ENCODE results near the gene TP73.

Gene TP73

DNA sequence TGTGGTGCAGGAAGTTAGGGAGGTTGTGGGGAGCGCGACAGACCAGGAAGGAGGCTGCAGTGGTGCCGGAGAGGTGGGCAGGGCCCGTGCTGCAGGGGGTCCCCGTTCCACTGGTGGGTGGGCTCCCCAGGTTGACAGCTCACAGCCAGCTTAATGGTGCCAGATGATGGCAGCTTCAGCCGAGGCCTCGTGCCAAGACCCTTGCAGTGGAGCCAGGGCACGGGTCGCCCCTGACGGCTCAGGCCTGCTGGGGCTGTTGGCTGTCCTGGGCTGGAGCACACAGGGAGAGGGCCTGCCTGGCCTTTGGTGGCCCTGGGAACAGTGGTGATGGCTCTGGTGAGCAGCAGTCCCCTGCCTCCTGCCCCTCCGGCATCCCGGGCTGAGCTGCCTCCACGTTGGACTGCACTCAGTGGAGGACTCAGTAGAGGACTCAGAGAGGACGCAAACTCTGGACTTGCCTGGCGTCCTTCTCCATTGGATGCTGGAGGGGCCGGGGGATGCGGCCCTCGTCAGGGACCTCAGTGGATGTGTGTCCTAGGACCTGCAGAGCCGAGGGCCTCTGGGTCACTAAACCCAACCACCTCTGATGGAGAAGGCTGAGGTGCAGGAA lies 53.1 kb downstream of the TP73 start:
- DNase-seq (ENCODE audit: low read depth in 1 of 2, low spot score in 1 of 2), result no peak

DNA sequence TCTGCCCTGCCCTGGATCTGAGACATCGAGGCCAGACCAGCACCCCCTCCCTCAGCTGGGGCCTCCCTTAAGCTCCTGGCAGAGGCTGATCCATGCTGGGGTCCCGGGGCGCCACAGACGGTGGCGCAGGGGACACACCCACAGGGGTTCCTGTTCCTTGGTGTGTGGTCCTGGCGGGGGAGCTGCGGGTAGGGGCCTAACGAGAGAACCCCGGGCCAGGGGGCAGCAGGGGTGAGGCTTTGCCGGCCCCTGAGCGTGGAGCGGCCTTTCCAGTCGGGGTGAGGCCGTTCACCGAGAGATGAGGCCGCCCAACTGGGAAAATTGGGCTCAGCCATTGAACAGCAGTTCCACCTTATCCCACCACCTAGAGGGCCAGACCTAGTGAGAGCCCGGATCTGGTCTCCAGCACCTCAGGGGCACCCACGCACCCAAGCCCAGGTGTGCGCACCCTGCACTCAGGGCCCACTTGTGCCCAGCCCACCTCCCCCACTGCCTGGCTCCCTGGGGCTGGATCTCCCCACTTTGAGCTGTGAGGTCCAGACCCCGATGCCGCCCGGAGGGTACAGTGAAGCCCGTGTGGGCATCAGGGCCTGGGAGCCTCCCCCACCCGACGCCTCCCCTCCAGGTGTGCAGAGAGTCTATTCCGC lies 54.5 kb downstream of the TP73 start:
- DNase-seq (ENCODE audit: low read depth in 1 of 2, low spot score in 1 of 2), result no peak

DNA sequence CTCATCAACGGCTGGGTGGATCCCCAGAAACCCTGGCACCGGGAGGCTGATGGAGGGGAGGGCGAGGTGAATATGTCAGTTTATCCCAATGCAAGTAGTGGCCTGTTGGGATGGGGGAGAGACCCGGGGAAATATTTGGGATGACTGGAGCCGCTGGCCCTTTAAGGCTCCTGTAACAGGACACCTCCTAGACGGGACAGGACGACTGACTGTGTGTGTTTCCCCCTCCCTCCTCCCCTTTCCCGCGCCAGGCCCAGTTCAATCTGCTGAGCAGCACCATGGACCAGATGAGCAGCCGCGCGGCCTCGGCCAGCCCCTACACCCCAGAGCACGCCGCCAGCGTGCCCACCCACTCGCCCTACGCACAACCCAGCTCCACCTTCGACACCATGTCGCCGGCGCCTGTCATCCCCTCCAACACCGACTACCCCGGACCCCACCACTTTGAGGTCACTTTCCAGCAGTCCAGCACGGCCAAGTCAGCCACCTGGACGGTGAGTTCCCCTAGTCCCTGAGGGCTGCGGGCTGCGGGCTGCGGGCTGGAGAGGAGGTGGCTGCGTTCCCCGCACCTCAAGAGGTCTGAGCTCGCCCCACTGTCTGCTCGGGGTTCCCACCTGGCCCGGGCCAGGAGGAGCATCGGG lies 55.1 kb downstream of the TP73 start:
- no peak for DNase-seq (ENCODE audit: low read depth in 1 of 2, low spot score in 1 of 2)

DNA sequence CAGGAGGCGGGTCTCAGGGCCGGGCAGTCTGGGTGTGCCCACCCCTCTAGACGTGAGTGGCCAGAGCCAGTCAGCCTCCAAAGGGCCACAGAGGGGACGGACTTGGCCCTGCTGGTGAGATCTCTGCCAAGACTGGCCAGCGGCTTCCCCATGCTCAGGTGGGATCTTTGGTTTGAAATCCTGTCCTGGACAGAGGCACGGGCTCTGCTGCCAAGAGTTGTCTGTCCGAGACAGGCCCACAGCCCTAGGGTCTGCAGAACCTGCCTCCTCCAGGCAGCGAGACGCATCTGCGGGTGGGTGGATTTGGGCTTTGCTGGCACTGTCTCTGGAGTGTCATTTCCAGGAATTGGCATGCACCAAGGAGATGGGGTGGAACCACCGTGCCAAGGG lies 55.6 kb downstream of the TP73 start:
- no peak for DNase-seq (ENCODE audit: low read depth in 1 of 2, low spot score in 1 of 2)

DNA sequence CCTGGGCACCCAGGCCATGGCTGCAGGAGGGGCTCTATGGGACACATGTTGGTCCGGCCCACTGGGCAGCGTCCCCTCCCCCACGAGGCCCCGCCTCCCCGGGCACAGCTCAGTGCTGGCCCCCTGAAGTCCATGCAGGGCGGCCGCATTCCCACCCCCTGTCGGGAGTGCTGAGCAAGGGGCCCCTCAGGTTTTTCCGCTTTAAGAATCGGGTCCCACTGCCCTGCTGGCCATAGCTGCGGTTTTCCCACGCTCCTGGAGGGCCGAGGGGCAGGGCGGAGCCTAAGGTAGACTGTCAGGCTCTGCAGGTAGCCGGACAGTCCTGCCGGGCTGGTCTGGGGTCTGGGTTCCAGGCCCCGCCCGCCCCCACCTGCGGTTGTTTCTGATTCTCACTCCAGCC lies 56.5 kb downstream of the TP73 start:
- no peak for DNase-seq (ENCODE audit: low read depth in 1 of 2, low spot score in 1 of 2)

DNA sequence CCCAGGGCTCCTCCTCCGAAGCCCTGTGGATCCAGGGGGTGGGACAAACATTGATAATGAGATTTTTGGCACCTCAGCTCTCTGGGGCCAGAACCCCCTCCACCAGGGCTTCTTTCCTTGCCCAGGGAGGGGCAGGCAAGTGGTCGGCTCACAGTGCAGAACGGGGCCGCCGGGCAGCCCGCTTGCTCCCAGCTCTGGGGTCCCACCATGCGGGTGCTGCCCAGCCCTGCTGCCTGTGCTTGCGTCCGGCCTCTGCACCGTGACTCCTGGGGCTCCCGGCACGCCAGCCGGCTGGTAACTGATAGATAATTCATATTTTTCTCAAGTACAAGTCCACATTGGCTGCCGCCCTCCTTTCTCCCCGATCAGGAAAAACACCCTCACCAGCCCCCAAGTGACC lies 57.9 kb downstream of the TP73 start:
- DNase-seq (ENCODE audit: low read depth in 1 of 2, low spot score in 1 of 2), result no peak

DNA sequence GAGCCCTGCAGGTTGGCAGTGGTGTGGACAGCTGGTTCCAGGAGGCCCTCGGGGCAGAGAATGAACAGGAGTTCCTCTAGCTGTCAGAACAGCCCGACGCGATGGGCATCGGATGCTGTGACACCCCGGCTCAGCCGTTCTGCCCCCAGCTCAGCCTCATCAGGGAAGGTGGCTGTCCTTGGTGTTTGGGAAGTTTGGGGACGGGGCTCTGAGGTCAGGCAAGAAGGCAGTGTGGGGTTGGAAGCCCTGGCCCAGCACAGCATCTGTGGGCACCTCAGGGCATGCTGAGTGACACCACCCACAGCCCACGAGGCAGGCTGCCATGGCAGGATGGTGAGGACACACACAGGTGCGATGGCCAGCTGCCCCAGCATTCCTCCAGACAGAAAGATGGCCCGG lies 59.1 kb downstream of the TP73 start:
- DNase-seq (ENCODE audit: low read depth in 1 of 2, low spot score in 1 of 2), result no peak

DNA sequence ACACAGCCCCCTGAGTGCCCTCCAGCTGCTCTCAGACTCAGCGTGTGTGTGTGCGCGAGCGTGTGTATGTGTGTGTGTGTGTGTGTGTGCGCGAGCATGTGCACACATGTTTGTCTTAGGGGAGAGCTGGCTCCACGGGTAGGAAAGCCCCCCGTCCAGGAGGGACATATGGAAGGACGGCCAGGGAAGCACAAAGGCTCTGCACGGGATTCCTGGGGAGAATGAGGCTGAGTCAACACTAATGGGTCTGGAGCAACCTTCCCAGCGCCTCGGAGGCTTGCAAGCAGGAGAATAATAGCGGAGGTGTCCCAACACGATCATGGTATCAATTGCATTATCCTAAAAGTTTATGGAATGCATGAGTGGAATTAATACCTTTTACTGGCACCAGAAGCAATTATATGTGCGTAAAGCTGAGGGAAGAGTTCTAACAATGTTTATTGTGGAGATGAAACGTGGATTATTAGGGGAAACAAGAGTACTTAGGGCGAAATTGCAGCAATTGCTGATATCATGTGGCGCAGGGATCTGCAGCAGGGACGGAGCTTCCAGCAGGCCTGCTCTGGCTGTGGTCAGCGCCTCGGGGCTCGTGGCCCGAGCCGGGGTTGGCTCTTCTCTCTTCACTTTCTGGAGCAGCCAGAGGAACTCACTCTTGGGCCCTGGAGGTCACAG lies 59.6 kb downstream of the TP73 start:
- no peak for DNase-seq (ENCODE audit: low read depth in 1 of 2, low spot score in 1 of 2)

DNA sequence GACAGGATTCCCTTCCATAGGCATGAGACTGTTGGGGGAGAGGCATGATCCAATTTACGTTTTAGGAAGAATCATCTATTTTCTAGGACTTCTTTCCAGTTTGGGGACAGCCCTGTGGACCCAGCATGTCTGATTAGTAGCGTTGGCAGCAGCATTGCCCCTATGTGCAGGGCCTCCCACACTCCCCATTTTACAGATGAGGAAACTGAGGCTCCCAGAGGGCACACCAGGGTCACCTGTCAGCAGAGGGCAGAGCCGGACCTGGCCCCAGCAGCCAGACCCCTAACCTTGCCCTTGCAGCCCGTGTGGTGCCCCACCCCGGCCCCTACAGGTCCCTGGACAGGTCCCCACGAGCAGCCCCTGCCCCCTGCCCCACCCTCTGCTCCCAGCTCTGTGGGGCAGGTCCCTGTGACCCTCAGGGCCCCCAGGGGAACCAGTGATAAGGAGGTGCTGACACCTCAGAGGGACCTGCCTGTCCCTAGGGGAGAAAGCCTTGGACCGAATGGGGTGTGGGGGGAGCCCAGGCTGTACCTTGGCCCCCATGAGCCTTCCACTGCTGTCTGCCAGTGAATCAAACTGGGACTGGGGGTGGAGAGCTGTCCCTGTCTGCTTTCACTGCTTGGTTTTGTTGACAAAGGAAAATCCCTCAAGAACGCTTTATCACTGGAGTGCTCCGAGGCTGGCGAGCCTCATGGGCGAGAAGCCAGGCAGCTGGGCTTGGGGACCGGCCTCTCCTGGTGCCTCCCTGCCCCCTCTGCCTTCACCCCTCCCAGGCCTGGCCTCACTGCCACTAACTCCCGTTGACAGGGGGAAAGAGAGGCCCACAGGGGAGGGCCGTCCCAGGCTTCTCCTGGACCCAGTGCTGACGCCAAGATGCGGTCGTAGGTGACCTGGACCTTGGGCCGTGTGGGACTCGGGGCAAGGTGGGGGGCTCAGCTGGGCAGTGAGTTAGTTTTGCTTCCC lies 60.5 kb downstream of the TP73 start:
- no peak for DNase-seq (ENCODE audit: low read depth in 1 of 2, low spot score in 1 of 2)

DNA sequence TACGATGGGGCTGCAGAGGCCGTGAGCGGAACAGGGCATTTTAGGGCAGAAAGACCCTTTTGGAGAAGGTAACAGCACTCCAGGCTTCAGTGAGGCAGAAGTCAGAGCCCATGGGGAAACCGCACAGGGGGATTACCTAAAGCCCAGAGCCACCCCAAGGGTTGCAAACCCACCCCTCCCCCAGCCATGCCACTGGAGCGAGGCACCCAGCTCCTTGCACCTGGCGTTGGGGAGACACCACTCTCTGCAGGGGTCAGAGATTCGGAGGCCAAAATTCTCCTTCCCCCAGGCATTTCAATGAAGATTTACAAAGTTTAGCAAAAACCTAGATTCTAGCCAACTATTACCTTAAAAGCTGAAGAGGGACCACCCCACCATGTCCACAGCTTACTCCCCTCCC lies 61.5 kb downstream of the TP73 start:
- DNase-seq (ENCODE audit: low read depth in 1 of 2, low spot score in 1 of 2), result no peak

DNA sequence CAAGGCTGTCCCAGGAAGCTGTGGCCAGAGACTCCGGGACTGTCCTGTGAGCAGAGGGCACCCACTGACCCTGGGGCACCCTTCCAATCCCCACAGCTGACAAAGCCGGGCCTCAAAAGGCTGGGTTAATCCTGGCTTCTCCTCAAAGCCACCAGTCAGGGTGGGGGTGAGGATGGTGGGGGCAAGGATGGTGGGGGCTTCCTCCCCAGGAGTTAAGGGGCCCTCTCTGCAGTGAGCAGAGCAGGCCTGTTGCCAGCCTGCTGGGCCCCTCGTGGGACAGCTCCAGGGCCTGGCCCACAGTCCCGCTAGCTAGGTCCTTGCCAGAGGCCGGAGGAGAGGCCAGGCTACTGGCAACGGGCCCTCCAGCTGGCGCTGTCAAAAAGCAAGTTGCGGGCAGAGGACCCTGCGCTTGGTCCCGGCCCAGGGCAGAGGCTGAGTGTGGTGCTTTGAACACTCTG lies 62.0 kb downstream of the TP73 start:
- no peak for DNase-seq (ENCODE audit: low read depth in 1 of 2, low spot score in 1 of 2)

DNA sequence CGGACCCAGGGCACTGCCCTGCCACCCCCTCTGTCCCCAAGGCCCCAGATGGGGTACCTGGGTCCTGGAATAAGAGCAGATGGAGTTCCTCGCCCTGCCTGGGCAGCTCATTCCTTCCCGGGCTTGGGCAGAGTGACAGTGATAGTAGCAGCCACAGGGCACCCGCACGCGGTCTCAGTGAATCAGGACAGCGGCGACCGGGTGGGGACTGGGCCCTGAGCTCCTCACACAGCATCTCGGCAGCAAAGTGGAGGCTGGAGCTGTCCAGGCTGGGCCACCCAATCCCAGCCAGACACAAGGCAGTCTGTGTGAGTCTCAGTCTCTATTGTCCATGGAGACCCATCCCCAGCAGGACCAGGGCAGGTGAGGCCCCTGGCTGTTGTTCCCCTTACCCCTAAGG lies 62.5 kb downstream of the TP73 start:
- DNase-seq (ENCODE audit: low read depth in 1 of 2, low spot score in 1 of 2), result no peak

DNA sequence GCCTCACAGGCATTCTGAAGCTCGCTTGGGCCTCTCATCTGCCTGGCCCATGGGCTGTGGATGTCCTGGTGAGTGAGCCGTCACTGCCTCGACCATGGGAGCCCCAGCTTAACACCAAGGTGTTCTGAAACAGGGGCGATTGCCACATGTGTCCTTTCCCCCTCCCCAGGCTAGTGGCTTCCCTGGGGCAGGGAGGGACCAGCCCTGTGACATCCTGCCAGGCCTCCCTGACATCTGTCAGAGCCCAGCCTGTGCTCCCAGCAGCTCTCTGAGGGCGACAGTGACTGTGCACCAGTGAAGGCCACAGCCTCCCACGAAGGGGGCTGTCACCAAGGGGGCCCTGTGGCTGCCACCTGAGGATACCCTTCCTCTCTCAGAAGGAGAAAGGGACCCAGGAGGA lies 64.0 kb downstream of the TP73 start:
- no peak for DNase-seq (ENCODE audit: low read depth in 1 of 2, low spot score in 1 of 2)

DNA sequence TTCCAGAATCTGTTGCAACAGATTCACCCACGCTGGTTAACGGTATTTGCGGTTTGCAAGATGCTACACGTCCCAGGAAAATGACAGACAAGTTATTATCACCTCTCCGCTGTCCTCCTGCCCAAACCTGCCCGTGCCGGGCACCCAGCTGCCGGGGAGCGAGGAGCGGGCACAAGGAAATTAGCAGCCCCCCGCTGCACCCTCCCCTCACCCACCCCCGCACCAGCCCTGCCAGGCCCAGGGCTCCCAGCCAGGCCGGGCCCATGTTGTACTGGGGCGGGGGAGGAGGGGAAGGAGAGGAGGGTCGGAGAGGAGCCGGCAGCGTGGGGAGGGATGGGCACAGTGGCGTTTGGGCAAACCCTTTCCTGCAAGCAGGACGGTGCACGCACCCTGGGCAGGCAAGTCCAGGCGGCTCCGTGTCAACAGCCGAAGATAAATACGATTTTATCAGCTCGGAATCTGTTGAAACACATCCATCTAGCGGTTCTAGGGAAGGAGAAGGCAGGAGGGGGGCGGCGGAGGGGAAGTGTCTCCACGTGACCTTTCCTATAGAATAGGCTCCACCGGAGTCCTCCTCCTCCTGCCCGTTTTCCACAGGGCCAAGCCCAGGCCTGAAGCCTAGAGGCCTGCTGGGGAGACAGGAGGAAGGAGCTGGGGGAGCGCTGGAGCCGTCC lies 64.9 kb downstream of the TP73 start:
- no peak for DNase-seq (ENCODE audit: low read depth in 1 of 2, low spot score in 1 of 2)

DNA sequence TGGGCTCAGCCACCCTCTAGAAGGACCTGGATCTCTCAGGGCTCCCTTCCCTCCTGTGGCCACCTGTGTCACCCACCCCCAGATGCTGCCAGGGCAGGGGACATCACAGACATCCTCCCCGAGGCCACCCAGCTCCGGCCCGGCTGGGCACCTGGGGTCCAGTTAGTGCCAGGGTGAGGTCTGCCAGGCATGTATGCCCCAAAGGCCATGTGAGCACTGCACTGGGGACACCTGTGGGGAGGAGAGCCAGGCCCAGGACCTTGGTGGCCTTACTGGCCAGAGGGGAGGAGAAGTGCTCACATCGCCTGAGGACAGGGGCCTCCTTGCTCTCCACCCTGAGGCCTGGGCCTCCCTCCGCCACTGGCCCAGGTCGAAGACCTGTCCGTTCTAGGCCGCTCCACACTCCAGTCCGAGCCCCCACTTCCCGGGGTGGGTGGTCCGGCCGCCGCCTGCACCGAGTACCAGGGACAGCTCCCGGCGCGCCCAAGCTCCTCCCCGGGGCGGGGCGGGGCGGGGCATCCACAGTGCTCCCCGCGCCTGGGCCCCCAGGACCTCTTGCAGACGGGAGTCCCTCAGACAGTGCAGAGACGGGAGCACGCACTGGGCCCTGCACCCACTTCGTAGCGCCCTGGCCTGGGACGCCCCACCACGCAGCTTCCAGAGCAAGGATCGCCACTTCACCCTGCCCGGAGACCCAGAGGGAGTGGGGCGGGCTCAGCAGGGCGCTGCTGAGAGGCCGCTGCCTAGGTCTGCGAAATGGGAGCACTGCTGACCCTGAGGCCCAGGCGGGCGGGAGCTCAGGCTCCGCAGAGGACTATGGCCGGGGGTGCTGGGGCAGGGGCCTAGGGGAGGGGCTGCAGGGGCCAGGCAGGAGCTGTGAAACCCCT lies 65.6 kb downstream of the TP73 start:
- no peak for DNase-seq (ENCODE audit: low read depth in 1 of 2, low spot score in 1 of 2)

DNA sequence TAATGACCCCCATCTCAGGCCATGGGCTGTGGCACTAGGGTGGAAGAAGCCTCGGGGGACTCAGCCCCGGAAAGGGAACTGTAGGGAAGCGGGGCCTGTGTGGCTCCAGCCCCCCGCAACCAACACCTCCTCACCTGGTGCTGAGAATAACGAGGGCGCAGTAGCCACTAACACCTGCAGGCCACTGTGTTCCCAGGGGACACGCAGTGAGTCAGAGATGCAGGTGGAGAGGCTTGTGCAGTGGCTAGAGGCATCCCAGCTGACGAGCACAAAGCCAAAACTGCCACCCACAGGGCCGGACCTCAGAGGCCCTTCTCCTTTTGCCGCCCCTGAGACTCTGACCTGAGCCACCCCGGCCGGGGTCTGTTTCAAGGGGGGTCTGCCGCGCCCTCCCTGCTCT lies 66.4 kb downstream of the TP73 start:
- no peak for DNase-seq (ENCODE audit: low read depth in 1 of 2, low spot score in 1 of 2)

DNA sequence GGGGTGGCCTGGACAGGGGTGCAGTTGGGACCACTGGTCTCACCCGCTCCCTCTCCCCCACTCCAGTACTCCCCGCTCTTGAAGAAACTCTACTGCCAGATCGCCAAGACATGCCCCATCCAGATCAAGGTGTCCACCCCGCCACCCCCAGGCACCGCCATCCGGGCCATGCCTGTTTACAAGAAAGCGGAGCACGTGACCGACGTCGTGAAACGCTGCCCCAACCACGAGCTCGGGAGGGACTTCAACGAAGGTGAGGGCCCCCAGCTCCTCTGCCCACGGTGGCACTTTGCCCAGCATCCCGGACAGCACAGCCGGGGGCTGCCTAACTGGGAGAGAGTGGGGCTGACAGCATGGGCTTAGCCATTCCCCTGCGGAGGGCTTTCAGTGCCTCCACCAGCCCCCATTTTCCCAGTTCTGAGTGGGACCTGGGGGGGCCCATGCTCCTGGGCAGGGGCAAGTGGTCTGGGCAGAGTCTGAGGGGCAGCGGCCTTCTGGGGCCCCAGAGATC lies 69.7 kb downstream of the TP73 start:
- no peak for DNase-seq (ENCODE audit: low read depth in 1 of 2, low spot score in 1 of 2)

DNA sequence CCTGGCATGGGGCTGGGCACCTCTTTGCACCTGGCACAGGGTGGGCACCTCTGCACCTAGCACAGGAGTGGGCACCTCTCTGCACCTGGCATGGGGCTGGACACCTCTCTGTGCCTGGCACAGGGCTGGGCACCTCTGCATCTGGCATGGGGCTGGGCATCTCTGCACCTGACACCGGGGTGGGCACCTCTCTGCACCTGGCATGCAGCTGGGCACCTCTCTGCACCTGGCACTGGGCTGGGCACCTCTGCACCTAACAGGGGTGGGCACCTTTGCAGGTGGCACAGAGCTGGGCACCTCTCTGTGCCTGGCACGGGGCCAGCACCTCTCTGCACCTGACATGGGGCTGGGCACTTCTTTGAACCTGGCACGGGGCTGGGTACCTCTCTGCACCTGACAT lies 70.5 kb downstream of the TP73 start:
- no peak for DNase-seq (ENCODE audit: low read depth in 1 of 2, low spot score in 1 of 2)

DNA sequence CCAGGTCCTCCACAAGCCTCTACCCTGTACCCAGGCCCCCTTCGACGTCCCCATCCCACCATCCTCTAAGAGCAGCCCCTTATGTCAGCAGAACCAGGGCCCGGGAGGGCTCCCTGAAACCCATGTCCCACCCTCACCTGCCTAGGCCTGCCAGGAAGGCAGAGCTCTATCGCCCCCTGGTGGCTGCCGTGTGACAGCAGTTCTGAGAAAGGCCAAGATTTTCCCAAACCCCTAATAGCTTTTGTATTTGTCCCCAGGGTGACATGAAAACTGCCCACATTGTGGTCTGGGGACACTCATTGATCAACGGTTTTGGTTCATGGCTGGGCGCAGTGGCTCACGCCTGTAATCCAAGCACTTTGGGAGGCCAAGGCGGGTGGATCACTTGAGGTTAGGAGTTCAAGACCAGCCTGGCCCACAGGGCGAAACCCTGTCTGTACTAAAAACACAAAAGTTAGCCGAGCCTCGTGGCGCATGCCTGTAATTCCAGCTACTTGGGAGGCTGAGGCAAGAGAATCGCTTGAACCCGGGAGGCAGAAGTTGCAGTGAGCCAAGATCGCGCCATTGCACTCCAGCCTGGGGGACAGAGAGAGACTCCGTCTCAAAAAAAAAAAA lies 72.2 kb downstream of the TP73 start:
- peak; percentile 48 to 69 for DNase-seq (ENCODE audit: low read depth in 1 of 2, low spot score in 1 of 2)
